Effector CD4-positive, alpha-beta T cell (primary cell): ENCODE data around the gene SYPL1.

ENCODE experiments used
- DNase-seq: peaks from one replicate; pipeline ENCODE4 v3.0.0-alpha.2; 2020

SYPL1 gene

DNA sequence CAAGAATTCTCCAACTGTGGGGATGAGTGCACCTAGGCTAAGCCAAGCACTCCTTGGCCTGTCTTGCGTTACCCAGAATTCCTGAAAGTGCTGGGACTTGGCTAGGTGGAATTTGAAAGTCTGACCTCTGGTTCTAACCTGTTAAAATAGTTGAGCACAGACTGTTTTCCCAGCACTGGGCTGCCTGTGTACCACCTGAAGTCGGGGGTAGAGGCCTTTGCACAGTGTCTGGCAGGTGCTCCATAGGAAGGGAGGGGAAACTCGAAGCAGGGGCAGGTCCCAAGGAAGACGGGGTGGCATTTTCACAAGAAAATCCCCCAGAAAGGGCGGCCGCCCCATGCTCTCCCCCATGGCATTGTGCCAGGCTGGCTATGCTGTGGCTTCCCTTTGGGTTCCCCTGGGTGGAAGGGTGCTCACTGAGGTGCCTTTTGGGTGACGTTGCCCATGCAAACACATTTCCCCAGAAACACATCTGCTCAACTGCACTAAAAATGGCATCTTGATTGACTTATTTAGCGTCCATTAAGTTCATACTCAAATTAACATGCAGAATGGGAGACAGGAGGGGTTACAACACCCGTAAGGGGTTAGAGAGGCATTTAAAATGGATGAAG lies 62.9 kb downstream of the SYPL1 start:
- no peak for DNase-seq

DNA sequence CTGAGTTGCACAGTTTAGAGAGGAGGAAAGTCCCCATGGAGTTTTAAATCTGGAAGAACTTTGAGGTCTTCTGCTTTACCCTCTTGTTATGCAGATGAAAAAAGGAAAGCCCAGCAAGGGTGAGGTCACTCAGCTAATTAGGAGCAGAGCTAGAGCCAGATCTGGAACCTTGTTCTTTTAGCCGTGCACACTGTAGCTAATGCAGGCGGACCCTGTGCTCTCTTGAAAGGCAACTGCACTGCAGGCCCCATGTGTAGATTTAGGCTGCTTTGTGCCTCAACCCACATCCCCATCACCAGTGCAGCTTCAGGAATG lies 63.4 kb downstream of the SYPL1 start:
- DNase-seq, result no peak

DNA sequence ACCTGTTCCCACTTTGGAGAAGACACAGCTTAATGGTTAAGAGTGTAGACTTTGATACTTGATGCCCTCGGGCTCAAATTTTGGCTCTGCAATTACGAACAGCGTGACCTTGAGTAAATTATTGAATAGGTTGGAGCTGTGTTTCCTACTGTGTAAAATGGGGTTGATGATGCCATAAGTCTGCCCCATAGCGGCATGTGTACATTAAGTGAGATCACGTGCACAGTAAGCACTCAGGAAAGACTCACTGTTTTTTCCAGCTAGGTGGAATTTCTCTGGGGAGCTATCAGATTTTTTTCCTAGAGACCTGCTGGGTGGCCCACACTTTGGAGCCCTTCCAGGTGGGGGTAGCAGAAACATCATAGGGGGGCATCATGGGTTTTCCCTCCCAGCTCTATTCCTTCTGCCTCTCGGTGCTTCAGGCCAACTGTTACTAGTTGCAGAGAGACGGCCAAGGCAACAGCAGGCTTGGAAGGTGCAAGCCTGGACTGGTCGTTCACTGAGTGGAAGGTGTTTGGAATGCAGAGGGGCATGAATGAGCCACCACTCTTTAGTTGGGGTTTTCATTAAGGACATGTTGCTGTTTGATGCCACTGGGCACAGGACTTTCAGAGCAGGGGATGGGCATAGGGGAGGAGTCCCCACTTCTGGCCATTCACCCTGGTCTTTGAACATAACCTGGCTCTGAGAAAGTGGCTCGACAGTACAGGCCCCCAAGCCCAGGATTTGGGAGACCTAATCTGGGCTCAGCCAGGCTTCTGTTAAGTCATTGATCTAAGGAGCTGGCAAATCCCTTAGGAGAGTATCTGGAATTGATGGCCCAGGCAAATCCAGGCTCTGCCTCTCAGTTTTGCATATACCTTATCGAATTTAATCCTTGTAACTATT lies 64.0 kb downstream of the SYPL1 start:
- no peak for DNase-seq

DNA sequence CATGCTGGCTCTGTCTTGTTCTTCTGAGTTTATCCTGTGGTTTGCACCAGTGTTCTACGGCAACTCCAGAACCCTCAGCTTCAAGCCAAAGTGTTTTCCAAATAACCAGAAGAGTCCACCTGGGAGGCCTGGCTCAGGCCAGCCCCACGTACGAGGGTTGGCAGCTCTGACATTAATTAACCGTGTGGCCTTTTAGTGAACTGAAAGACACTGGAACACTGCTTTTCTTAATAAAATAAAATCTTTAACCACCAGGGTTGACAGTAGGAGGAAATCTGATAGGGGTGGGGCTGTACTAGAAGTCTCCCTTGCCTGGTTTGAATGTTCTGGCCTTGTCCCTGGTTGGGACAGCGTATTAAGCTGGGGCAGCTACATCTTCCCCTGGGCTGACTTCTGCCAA lies 64.9 kb downstream of the SYPL1 start:
- no peak for DNase-seq

DNA sequence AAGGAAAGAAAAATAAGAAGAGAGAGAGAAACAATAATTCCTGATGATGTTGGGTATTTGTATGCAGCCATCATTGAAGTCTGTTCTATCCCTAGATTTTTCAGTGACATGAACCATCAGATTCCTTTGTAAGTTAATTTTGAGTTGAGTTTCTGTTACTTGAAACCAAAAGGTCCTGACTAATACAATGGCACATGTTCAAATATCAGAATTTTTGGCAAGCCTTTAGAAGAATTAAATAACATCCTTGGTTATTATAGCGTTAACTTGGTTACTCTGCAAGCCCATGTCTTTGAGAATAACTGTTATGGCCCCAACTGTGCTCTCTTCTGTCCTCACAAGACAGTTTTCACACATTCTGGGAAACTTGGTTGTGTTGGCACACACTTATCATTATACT lies 66.5 kb downstream of the SYPL1 start:
- DNase-seq, result no peak

DNA sequence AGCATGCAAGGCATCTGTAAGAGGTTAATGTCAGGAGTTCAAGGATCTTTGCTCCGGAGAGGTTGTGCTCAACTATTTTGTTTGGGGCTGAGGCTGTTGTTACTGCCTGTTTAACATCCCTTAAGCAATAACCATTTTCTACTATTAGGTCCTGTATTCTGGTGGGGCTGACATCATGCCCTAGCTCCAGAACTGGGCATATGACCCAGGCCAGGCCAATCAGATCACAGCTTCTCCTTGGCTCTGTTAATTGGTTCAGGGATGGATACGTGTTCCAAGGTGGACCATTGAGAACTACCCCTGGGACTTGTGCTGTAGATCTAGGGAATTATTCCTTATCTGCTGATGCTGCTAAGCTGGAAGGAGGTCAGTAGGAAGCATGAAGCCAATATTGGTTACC lies 67.0 kb downstream of the SYPL1 start:
- DNase-seq, result no peak

DNA sequence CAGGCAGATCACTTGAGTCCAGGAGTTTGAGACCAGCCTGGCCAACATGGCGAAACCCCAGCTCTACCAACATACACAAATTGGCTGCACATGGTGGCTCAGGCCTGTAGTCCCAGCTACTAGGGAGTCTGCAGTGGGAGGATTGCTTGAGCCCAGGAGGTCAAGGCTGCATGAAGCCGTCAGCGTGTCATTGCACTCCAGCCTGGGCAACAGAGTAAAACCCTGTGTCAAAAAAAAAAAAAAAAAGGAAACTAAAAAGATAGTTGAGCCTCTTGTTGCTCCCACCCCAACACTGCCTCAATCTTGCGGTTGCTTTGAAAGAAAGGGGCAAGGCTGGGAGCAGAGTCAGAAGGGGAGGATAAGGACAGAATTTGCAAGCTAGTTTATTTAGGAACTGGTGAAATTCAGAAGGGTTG lies 69.9 kb downstream of the SYPL1 start:
- DNase-seq, result no peak

DNA sequence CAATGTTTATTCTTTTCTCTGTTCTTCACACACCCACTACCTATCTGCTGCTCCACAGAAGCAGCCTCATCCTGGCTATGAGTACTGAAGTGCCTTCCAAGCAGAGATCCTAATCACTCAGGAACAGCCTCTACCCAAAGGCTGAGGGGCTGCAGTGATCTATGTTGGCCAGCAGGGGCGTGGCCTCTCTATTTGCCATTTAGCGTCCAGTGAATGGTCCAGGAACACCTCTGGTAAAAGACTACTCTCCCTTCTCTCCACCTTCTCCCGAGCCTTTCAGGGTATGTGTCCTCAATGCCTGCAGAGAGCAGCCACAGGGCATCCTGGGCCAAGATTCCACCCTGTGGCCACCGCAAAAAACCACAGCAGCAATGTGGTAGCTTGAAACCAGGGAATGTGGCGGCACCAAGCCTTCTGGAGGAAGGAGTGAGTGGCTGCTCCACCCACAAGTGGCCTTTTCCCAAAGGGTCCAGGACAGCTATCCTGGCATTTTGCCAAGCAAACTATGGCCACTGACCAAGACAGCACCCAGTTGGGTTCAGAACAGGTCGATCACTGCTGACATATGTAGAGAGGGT lies 70.9 kb downstream of the SYPL1 start:
- no peak for DNase-seq
